KOPT-K1 (cell line): ENCODE results near the gene PER1.

Source experiments
- H3K27ac ChIP-seq: fragments of 200-600 bp; sonication (generic); 2 replicates; pipeline ENCODE4 v1.5.1; 2016; ENCODE audit warnings: antibody characterized with exemption, mild to moderate bottlenecking, low read depth, low read length; ENCODE audit not compliant: poor library complexity, severe bottlenecking
- H3K36me3 ChIP-seq: fragments of 200-600 bp; sonication (generic); 2 replicates; pipeline ENCODE4 v1.5.1; 2017; ENCODE audit warnings: antibody characterized with exemption, mild to moderate bottlenecking, low read length, moderate library complexity; ENCODE audit not compliant: insufficient read depth
- H3K9me3 ChIP-seq: fragments of 200-600 bp; sonication (generic); 2 replicates; pipeline ENCODE4 v1.5.1; 2017; ENCODE audit warnings: antibody characterized with exemption, low read length, mild to moderate bottlenecking; ENCODE audit not compliant: insufficient read depth, poor library complexity, severe bottlenecking

The PER1 gene

GRCh38 chr17:8091033-8091687 lies 61.0 kb downstream of the PER1 start:
- no peaks in the 10 kb centered on the region for H3K9me3 ChIP-seq
- no peak overlapping the region for H3K27ac ChIP-seq
- no peaks in the 10 kb centered on the region for H3K36me3 ChIP-seq
